Fibroblast of villous mesenchyme (primary cell): ENCODE data around the gene KIAA0930. TPM values are rescaled to one million over a fixed set of nuclear protein-coding genes. Genes with fewer than 3 reads are reported as not detected.

Experiments
- DNase-seq: peaks from one replicate; pipeline ENCODE4 v3.0.0-alpha.2; 2010; ENCODE audit warnings: low read depth
- H3K4me3 ChIP-seq: 2 replicates; pipeline ENCODE4 v1.5.1; 2011; ENCODE audit warnings: low read depth, mild to moderate bottlenecking, low read length
- total RNA-seq: library from RNA; depleted of rRNA; stranded (reverse); fragments of >200 nt; gene quantifications from 2 replicates; pipeline ENCODE4 v1.2.3, GENCODE V29; 2012
- TF ChIP-seq, protein P1 (sequence below): IDR thresholded peaks from 2 replicates; pipeline ENCODE4 v1.5.1; 2012; ENCODE audit warnings: low read depth, mild to moderate bottlenecking, low read length; ENCODE audit not compliant: insufficient read depth

Gene KIAA0930
- total RNA-seq, 1 donor: 44.5 TPM

DNA sequence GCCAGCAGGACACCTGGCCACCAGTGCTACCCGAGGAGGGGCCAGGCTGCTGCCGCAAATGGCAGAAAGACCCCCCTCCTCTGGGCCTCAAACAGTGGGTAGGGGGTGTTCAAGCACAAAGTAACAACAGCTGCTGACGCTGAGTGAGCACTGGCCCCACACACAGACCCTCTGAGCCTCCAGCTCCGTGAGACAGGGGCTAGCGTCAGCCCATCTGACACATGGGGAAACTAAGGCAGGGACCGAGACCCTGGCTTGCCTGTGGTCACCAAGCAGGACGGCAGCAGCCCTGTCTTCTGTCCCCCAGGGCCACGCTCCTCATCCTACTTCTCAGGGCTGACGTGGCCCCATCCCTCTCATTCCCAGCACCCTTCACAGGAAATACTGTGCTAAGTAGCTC, 40.5 kb downstream of the KIAA0930 start:
- H3K4me3 ChIP-seq: no peak overlapping the region
- TF ChIP-seq, protein P1, sequence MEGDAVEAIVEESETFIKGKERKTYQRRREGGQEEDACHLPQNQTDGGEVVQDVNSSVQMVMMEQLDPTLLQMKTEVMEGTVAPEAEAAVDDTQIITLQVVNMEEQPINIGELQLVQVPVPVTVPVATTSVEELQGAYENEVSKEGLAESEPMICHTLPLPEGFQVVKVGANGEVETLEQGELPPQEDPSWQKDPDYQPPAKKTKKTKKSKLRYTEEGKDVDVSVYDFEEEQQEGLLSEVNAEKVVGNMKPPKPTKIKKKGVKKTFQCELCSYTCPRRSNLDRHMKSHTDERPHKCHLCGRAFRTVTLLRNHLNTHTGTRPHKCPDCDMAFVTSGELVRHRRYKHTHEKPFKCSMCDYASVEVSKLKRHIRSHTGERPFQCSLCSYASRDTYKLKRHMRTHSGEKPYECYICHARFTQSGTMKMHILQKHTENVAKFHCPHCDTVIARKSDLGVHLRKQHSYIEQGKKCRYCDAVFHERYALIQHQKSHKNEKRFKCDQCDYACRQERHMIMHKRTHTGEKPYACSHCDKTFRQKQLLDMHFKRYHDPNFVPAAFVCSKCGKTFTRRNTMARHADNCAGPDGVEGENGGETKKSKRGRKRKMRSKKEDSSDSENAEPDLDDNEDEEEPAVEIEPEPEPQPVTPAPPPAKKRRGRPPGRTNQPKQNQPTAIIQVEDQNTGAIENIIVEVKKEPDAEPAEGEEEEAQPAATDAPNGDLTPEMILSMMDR: no peak
- no peak for DNase-seq

DNA sequence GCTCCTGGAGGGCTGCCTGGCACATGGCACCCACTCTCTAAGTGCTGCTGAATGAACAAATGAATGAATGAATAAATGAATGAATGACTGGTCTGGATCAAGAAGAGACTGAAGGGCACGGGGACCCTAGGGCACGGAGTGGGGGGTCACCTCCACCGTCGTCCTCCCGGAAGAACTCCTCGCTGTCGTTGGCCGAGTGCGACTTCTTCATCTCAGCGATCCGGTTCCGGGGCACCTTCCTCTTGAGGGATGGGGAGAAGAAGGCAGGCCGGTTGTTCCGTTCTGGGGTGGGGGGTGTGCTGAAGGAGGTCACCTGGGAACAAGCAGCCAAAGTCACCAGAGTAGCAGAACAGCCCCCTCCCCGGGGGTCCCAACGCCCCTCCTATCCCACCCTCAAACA, 41.0 kb downstream of the KIAA0930 start:
- no peak for DNase-seq
- TF ChIP-seq, protein P1: no peak
- no peak overlapping the region for H3K4me3 ChIP-seq

DNA sequence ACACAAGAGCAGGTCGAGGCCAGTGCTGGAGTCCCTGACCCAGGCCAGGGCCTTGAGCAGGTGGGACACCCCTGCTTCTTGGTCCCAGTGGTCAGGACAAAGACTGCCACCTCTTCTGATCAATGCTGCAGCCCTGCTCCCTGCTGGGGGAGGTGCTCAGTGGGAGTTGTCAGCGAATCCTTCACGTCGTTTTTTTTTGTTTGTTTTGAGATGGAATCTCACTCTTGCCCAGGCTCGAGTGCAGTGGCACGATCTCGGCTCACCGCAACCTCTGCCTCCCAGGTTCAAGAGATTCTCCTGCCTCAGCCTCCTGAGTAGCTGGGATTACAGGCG, 42.3 kb downstream of the KIAA0930 start:
- no peak overlapping the region for H3K4me3 ChIP-seq
- TF ChIP-seq, protein P1: no peak
- no peak for DNase-seq

DNA sequence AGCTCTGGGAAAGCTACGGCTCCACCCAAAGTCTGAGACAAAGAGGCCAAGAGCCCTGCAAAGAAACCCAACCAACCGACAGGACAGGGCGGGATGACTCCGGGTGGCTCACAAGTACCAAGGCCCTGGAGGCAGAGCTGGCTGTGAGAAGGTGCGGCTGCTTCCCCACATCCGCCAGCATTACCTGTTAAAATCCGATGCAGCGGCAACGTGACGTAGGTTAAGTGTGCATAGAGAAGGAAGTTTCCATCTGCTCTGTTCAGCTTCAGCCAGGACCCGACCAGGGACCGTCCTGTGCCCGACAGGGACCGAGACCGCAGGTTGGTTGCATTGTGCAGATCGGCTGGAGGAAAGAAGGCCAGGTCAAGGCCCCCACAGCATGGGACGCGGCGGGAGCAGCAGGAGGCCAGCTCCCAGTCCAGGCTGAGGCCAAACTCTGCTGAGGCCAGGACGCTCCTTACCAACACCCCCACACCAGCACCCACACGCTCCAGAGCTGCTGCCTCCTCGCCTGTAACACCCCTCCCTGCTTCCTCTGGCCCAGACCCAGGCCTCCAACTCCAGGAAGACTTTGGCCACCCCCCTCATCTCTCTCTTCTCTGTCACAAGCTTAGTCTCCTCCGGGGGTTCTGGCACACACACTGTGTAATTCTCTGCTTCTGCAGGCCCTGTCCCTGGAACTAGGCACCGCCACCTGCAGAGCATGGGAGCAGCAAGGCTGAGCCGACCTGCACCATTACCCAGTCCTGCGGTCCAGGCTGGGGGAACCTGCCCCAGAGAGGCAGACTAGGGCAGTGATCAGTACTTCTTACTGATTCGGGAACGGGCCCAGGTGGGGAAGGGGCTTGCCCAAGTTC, 42.9 kb downstream of the KIAA0930 start:
- DNase-seq: no peak
- TF ChIP-seq, protein P1: no peak
- H3K4me3 ChIP-seq: no peak overlapping the region

DNA sequence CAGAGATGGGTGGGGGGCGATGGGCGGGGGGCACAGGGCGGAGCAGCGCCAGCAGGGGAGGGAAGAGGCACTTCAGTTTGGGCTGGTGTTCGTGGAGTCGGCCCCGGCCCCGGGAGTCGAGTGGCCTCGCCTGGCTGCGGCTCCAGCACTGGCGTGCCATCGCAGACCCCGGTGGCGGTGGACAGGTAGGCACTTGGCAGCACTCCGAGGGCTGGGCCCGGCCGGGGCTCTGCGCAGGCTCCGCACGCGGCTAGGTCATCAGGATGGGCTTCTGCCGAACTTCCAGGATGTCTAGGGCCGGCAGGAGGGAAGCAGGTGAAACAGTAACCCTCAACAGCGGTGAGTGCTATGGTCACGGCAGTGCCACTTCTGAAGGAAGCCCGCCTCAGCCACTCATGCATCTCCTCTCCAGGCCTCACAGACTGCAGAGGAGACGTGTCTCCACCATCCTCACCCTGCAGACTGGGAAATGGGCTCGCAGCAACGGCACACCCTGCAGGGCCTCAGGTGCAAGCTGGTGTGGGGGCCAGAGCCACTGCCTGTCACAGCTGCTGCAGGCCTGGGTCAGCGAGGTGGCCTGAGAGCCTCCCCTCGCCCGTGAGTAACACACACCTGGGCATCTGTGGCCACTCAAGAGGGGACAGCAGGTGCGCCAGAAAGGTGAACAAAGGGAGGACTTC, 43.6 kb downstream of the KIAA0930 start:
- H3K4me3 ChIP-seq: no peak overlapping the region
- TF ChIP-seq, protein P1: no peak
- DNase-seq: no peak

DNA sequence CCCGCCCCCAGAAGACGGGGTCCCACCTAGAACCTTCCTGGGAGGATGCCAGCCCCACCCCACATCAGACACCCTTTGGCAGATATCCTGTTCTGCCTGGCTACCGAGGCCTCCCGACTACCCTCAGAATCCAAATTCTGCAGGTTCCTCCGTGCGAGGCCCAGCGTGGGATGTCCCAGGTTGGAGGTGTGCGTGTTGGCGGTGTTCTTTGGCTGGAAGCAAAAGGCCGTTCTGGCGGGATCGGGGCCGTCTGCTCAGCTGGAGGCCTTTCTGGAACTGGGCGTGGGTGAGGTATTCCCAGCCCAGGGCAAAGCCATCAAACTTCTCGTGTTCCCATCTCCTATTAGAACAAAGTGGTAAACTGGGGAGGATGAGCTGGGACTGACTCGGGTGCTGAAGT, 44.4 kb downstream of the KIAA0930 start:
- no peak for DNase-seq
- TF ChIP-seq, protein P1: no peak
- H3K4me3 ChIP-seq: no peak overlapping the region
